HepG2 (cell line): ENCODE measurements around the gene PSMA7. TPM values are rescaled to one million over a fixed set of nuclear protein-coding genes. Genes with fewer than 3 reads are reported as not detected.

ENCODE experiments used
- CBX1 ChIP-seq: IDR thresholded peaks from one replicate; pipeline ENCODE4 v1.6.1; 2016; ENCODE audit warnings: antibody characterized with exemption, low read depth
- FOXA3 ChIP-seq: IDR thresholded peaks from 2 replicates; pipeline ENCODE4 v1.6.1; 2016; ENCODE audit warnings: missing genetic modification reagents, missing compliant biosample characterization
- FOXJ3 ChIP-seq: sonication (generic); formaldehyde crosslinking; IDR thresholded peaks from 2 replicates; pipeline ENCODE4 v1.4.0; 2020; ENCODE audit warnings: missing genetic modification reagents, mild to moderate bottlenecking, borderline replicate concordance
- GZF1 ChIP-seq: sonication (generic); formaldehyde crosslinking; IDR thresholded peaks from 2 replicates; pipeline ENCODE4 v1.5.1; 2020; ENCODE audit warnings: mild to moderate bottlenecking, missing genetic modification reagents
- HOXA9 ChIP-seq: sonication (generic); formaldehyde crosslinking; IDR thresholded peaks from 2 replicates; pipeline ENCODE4 v1.8.1; 2022; ENCODE audit warnings: missing genetic modification reagents, mild to moderate bottlenecking, moderate library complexity, borderline replicate concordance
- MTA3 ChIP-seq: sonication (generic); formaldehyde crosslinking; IDR thresholded peaks from 2 replicates; pipeline ENCODE4 v1.4.0; 2020; ENCODE audit warnings: missing genetic modification reagents
- NCOA1 ChIP-seq: sonication (generic); formaldehyde crosslinking; IDR thresholded peaks from 2 replicates; pipeline ENCODE4 v1.9.0; 2021; ENCODE audit warnings: missing genetic modification reagents
- REPIN1 ChIP-seq: sonication (generic); formaldehyde crosslinking; IDR thresholded peaks from 2 replicates; pipeline ENCODE4 v1.8.0; 2022; ENCODE audit warnings: missing genetic modification reagents, low read depth, mild to moderate bottlenecking, borderline replicate concordance
- ZBTB14 ChIP-seq: sonication (generic); formaldehyde crosslinking; IDR thresholded peaks from 2 replicates; pipeline ENCODE4 v1.4.0; 2020; ENCODE audit warnings: missing genetic modification reagents
- ZNF232 ChIP-seq: sonication (generic); formaldehyde crosslinking; IDR thresholded peaks from 2 replicates; pipeline ENCODE4 v1.4.0; 2020; ENCODE audit warnings: missing genetic modification reagents, borderline replicate concordance
- ZNF331 ChIP-seq: sonication (generic); formaldehyde crosslinking; IDR thresholded peaks from 2 replicates; pipeline ENCODE4 v1.4.0; 2020; ENCODE audit warnings: missing genetic modification reagents
- ZNF589 ChIP-seq: sonication (generic); formaldehyde crosslinking; conservative IDR thresholded peaks from 2 replicates; pipeline ENCODE4 v1.8.0; 2022; ENCODE audit warnings: mild to moderate bottlenecking, moderate library complexity, missing genetic modification reagents
- ZSCAN22 ChIP-seq: sonication (generic); formaldehyde crosslinking; IDR thresholded peaks from 2 replicates; pipeline ENCODE4 v1.4.0; 2020; ENCODE audit warnings: mild to moderate bottlenecking, missing genetic modification reagents
- polyA plus RNA-seq, 8 experiments: library from polyadenylated mRNA; depleted of rRNA in 3 of 8; stranded (reverse) in 7 of 8; unstranded in 1 of 8; fragments of >200 nt; fragmentation: Illumina TruSeq in 4 of 8; extraction: Trizol in 4 of 8; gene quantifications; 2 replicates each; pipeline versions ENCODE4 v1.2.1 to v1.2.3, GENCODE V29; 2011 to 2016; ENCODE audit warnings: low read depth in 4 of 8, missing spikeins in 1 of 8, mixed read lengths in 1 of 8; ENCODE audit not compliant: insufficient read depth in 1 of 8
- total RNA-seq, 5 experiments: library from RNA; depleted of rRNA; stranded (reverse); fragments of >200 nt; fragmentation: Illumina TruSeq; extraction: Trizol; gene quantifications; 2 replicates each; pipeline ENCODE4 v1.2.3, GENCODE V29; 2016; ENCODE audit warnings: low read depth in 1 of 5
- TF ChIP-seq, protein P1 (sequence below): sonication (generic); formaldehyde crosslinking; IDR thresholded peaks from 2 replicates; pipeline ENCODE4 v1.4.0; 2020; ENCODE audit warnings: mild to moderate bottlenecking, missing genetic modification reagents, borderline replicate concordance
- TF ChIP-seq, protein P2 (sequence below): sonication (generic); formaldehyde crosslinking; IDR thresholded peaks from 2 replicates; pipeline ENCODE4 v1.5.1; 2020; ENCODE audit warnings: mild to moderate bottlenecking, missing genetic modification reagents, borderline replicate concordance

PSMA7 gene
- total and polyA plus RNA-seq, 2 of the 13 experiments (the other 11 are each of a cell fraction or from before 2014, with no cell fraction given) = 531 to 631 TPM

DNA sequence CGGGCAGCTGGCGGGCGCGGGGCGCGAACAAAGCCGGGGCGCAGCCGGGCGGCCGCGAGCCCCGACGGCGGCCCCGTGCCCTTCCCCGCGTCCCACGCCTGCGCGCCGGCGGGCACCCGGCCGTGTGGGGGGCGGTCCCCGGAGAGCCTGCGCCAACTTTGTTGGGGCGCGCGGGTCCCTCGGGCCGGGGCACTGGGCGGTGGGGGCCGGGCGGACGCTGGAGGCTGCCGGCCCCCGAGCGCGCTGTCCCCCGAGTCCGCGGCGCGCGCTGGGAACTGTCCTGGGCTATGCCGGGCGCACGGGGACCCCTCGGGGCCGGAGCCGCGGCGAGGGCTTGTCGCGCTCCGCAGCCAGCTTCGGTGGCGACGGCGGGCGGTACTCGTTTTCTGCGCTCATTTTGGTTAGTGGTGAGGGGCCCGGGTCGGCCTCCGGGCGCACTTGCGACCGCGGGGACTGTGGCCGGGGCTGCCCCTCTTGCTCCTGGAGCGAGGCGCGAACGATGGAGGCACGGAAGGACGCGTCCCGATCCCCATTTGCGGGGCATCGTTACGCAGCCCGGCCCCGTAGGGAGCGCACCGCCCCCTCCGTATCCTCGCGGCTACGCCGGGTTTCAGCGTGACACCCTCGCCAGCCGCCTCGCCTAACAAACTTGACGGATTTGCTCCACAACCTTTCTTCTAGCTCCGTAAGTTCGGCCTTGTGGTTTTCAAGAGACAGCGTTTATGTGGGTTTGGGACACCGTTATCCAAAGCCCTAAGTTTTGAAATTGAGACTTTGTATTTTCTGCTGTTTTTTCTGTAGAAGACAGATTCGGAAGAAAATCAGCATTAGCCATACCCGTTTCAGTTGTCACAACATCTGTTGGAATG is 997 bp upstream of the PSMA7 start (continued):
- TF ChIP-seq NCOA1 (CRISPR knock-in tag) (no peak), ZNF232 (CRISPR knock-in tag) (no peak), GZF1 (CRISPR knock-in tag) (no peak), HOXA9 (CRISPR knock-in tag) (peak; percentile 21; the same call in 1 of the 2 replicates), CBX1 (no peak), ZBTB14 (CRISPR knock-in tag) (0 out of 2 replicates have a peak, but pooled peaks have one; percentile 5), FOXJ3 (CRISPR knock-in tag) (no peak), MTA3 (CRISPR knock-in tag) (no peak), ZSCAN22 (CRISPR knock-in tag) (no peak), FOXA3 (CRISPR knock-in tag) (peak; percentile 26; the same call in 1 of the 2 replicates), ZNF331 (CRISPR knock-in tag) (0 out of 2 replicates have a peak, but pooled peaks have one; percentile 32), ZNF589 (no peak), REPIN1 (no peak)
- TF ChIP-seq, protein P1, sequence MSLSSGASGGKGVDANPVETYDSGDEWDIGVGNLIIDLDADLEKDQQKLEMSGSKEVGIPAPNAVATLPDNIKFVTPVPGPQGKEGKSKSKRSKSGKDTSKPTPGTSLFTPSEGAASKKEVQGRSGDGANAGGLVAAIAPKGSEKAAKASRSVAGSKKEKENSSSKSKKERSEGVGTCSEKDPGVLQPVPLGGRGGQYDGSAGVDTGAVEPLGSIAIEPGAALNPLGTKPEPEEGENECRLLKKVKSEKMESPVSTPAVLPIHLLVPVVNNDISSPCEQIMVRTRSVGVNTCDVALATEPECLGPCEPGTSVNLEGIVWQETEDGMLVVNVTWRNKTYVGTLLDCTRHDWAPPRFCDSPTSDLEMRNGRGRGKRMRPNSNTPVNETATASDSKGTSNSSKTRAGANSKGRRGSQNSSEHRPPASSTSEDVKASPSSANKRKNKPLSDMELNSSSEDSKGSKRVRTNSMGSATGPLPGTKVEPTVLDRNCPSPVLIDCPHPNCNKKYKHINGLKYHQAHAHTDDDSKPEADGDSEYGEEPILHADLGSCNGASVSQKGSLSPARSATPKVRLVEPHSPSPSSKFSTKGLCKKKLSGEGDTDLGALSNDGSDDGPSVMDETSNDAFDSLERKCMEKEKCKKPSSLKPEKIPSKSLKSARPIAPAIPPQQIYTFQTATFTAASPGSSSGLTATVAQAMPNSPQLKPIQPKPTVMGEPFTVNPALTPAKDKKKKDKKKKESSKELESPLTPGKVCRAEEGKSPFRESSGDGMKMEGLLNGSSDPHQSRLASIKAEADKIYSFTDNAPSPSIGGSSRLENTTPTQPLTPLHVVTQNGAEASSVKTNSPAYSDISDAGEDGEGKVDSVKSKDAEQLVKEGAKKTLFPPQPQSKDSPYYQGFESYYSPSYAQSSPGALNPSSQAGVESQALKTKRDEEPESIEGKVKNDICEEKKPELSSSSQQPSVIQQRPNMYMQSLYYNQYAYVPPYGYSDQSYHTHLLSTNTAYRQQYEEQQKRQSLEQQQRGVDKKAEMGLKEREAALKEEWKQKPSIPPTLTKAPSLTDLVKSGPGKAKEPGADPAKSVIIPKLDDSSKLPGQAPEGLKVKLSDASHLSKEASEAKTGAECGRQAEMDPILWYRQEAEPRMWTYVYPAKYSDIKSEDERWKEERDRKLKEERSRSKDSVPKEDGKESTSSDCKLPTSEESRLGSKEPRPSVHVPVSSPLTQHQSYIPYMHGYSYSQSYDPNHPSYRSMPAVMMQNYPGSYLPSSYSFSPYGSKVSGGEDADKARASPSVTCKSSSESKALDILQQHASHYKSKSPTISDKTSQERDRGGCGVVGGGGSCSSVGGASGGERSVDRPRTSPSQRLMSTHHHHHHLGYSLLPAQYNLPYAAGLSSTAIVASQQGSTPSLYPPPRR (CRISPR knock-in tag) = 0 out of 2 replicates have a peak, but pooled peaks have one; percentile 15
- TF ChIP-seq, protein P2, sequence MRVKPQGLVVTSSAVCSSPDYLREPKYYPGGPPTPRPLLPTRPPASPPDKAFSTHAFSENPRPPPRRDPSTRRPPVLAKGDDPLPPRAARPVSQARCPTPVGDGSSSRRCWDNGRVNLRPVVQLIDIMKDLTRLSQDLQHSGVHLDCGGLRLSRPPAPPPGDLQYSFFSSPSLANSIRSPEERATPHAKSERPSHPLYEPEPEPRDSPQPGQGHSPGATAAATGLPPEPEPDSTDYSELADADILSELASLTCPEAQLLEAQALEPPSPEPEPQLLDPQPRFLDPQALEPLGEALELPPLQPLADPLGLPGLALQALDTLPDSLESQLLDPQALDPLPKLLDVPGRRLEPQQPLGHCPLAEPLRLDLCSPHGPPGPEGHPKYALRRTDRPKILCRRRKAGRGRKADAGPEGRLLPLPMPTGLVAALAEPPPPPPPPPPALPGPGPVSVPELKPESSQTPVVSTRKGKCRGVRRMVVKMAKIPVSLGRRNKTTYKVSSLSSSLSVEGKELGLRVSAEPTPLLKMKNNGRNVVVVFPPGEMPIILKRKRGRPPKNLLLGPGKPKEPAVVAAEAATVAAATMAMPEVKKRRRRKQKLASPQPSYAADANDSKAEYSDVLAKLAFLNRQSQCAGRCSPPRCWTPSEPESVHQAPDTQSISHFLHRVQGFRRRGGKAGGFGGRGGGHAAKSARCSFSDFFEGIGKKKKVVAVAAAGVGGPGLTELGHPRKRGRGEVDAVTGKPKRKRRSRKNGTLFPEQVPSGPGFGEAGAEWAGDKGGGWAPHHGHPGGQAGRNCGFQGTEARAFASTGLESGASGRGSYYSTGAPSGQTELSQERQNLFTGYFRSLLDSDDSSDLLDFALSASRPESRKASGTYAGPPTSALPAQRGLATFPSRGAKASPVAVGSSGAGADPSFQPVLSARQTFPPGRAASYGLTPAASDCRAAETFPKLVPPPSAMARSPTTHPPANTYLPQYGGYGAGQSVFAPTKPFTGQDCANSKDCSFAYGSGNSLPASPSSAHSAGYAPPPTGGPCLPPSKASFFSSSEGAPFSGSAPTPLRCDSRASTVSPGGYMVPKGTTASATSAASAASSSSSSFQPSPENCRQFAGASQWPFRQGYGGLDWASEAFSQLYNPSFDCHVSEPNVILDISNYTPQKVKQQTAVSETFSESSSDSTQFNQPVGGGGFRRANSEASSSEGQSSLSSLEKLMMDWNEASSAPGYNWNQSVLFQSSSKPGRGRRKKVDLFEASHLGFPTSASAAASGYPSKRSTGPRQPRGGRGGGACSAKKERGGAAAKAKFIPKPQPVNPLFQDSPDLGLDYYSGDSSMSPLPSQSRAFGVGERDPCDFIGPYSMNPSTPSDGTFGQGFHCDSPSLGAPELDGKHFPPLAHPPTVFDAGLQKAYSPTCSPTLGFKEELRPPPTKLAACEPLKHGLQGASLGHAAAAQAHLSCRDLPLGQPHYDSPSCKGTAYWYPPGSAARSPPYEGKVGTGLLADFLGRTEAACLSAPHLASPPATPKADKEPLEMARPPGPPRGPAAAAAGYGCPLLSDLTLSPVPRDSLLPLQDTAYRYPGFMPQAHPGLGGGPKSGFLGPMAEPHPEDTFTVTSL (CRISPR knock-in tag) = no peak
